Upper lobe of left lung (tissue), 4 donors: ENCODE data around the gene FANCM.

ENCODE experiments used
- POLR2A ChIP-seq, 4 donors: fragments of 450-650 bp; IDR thresholded peaks; one replicate each; pipeline ENCODE4 v1.5.1; 2016 to 2017; ENCODE audit warnings: antibody characterized with exemption in 4 of 4, mild to moderate bottlenecking in 2 of 4
- POLR2AphosphoS5 ChIP-seq, 2 donors: sonication (generic); formaldehyde crosslinking; IDR thresholded peaks; one replicate each; pipeline ENCODE4 v1.5.1; 2017; ENCODE audit warnings: antibody characterized with exemption in 2 of 2
- TF ChIP-seq, protein P1 (sequence below), 6 experiments: fragments of 450-650 bp in 4 of 6; fragments of 200-600 bp in 2 of 6; sonication (generic) in 2 of 6; IDR thresholded peaks; one replicate each; pipeline ENCODE4 v1.5.1; 2016 to 2019; ENCODE audit warnings: antibody characterized with exemption in 6 of 6

DNA sequence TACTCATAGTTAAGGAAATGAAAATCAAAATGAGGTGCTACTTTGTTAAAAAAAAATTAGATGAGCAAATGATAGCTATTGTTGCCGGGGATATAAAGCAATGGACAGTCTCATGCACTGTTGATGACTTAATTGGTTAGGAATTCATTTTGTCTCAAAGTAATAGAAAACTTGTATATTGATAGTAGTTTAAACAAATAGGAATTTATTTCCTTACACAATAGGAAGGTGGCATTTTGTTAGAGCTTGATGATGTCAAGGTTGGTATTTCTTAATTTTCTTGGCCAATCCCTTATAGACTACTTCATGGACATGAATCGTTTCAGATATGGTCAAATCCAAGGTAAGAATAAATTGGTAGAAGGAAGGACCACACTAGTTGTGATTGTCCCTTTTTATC is 44.0 kb upstream of the FANCM start:
- TF ChIP-seq POLR2A (IDR thresholded peaks at IDR 0.05), result no peak
- TF ChIP-seq, protein P1, sequence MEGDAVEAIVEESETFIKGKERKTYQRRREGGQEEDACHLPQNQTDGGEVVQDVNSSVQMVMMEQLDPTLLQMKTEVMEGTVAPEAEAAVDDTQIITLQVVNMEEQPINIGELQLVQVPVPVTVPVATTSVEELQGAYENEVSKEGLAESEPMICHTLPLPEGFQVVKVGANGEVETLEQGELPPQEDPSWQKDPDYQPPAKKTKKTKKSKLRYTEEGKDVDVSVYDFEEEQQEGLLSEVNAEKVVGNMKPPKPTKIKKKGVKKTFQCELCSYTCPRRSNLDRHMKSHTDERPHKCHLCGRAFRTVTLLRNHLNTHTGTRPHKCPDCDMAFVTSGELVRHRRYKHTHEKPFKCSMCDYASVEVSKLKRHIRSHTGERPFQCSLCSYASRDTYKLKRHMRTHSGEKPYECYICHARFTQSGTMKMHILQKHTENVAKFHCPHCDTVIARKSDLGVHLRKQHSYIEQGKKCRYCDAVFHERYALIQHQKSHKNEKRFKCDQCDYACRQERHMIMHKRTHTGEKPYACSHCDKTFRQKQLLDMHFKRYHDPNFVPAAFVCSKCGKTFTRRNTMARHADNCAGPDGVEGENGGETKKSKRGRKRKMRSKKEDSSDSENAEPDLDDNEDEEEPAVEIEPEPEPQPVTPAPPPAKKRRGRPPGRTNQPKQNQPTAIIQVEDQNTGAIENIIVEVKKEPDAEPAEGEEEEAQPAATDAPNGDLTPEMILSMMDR (IDR thresholded peaks at IDR 0.05), result no peak
- no peak for TF ChIP-seq POLR2AphosphoS5 (IDR thresholded peaks at IDR 0.05)
